ENCODE measurements around the gene PDIA3. TPM values are rescaled to one million over a fixed set of nuclear protein-coding genes. Genes with fewer than 3 reads are reported as not detected.
"Not testable (repeated sequence)": the region's sequence is repeated elsewhere in the genome, so short reads cannot be mapped to it uniquely, and the experiment has no call there.

Gene PDIA3
- total and polyA plus RNA-seq, 2 donors from 2014 or later: 404 to 414 TPM

- peak within 1 kb of the TSS; percentile 98 to 100 for H3K27ac ChIP-seq (ENCODE audit: low read depth in 2 of 2, low read length in 2 of 2)
- FAIRE-seq (peak; percentile 39), DNase-seq (peak; percentile 95 to 97 (median 96))
- intact Hi-C loops (cut with DNase I): no loop called here
- H3K4me3 ChIP-seq (ENCODE audit: low read length in 3 of 3): peak within 1 kb of the TSS; percentile 97 to 99 (median 98)
- H3K36me3 ChIP-seq (ENCODE audit: control insufficient read depth in 2 of 3, insufficient read depth in 3 of 3, low read length in 3 of 3): peaks cover 7 to 20% (median 12%) of the 10 kb centered on the region in 3 donors
- peak within 1 kb of the TSS; percentile 96 to 97 (median 97) for H3K9ac ChIP-seq (ENCODE audit: low read length in 3 of 3)
- peaks cover 0 to 22% (median 18%) of the 10 kb centered on the region in 3 donors for H3K4me1 ChIP-seq (ENCODE audit: control insufficient read depth in 2 of 3, insufficient read depth in 2 of 3, low read depth in 1 of 3, low read length in 3 of 3)
- no peaks in the 10 kb centered on the region for H3K27me3 ChIP-seq (ENCODE audit: control insufficient read depth, insufficient read depth, low read length)
- no peaks in the 10 kb centered on the region for H3K9me3 ChIP-seq (ENCODE audit: control insufficient read depth in 2 of 3, insufficient read depth in 1 of 3, low read length in 3 of 3)
- TF ChIP-seq CTCF (IDR thresholded peaks at IDR 0.05; ENCODE audit: borderline replicate concordance, extremely low read depth, insufficient read depth): no peak
Measured at GRCh38 chr15:43800286-43801141, 54.3 kb downstream of the PDIA3 start, which contains the start of gene HYPK. Gene HYPK (plus strand): TSS chr15:43800599. CDS start chr15:43800623, 24 bp downstream.

GRCh38 chr15:43802676-43803075, 56.4 kb downstream of the PDIA3 start:
- H3K4me3 ChIP-seq (ENCODE audit: low read length in 3 of 3); intact Hi-C loops (cut with DNase I); FAIRE-seq; H3K27ac ChIP-seq (ENCODE audit: low read depth in 2 of 2, low read length in 2 of 2); H3K9ac ChIP-seq (ENCODE audit: low read length in 3 of 3); H3K27me3 ChIP-seq (ENCODE audit: control insufficient read depth, insufficient read depth, low read length); H3K9me3 ChIP-seq (ENCODE audit: control insufficient read depth in 2 of 3, insufficient read depth in 1 of 3, low read length in 3 of 3); DNase-seq: not testable (repeated sequence)
- H3K4me1 ChIP-seq (ENCODE audit: control insufficient read depth in 2 of 3, insufficient read depth in 2 of 3, low read depth in 1 of 3, low read length in 3 of 3): peaks cover 0 to 22% (median 17%) of the 10 kb centered on the region in 3 donors
- peaks cover 7 to 22% (median 19%) of the 10 kb centered on the region in 3 donors for H3K36me3 ChIP-seq (ENCODE audit: control insufficient read depth in 2 of 3, insufficient read depth in 3 of 3, low read length in 3 of 3)

- FAIRE-seq (no peak), DNase-seq (no peak)
- Histone ChIP-seq H3K9ac (ENCODE audit: low read length in 3 of 3) (no peak overlapping the region), H3K4me3 (ENCODE audit: low read length in 3 of 3) (no peak overlapping the region), H3K4me1 (ENCODE audit: control insufficient read depth in 2 of 3, insufficient read depth in 2 of 3, low read depth in 1 of 3, low read length in 3 of 3) (no peaks in the 10 kb centered on the region), H3K9me3 (ENCODE audit: control insufficient read depth in 2 of 3, insufficient read depth in 1 of 3, low read length in 3 of 3) (no peaks in the 10 kb centered on the region), H3K27ac (ENCODE audit: low read depth in 2 of 2, low read length in 2 of 2) (no peak overlapping the region), H3K36me3 (ENCODE audit: control insufficient read depth in 2 of 3, insufficient read depth in 3 of 3, low read length in 3 of 3) (peaks cover 3 to 48% (median 40%) of the 10 kb centered on the region in 3 donors), H3K27me3 (ENCODE audit: control insufficient read depth, insufficient read depth, low read length) (no peaks in the 10 kb centered on the region)
- TF ChIP-seq CTCF (IDR thresholded peaks at IDR 0.05; ENCODE audit: borderline replicate concordance, extremely low read depth, insufficient read depth): no peak
- intact Hi-C loops (cut with DNase I): no loop called here
Measured at GRCh38 chr15:43808435-43808950, 62.3 kb downstream of the PDIA3 start.

Data from kidney (tissue), 14 donors.